ENCODE results near the gene ATP8A2.

The ATP8A2 gene

DNA sequence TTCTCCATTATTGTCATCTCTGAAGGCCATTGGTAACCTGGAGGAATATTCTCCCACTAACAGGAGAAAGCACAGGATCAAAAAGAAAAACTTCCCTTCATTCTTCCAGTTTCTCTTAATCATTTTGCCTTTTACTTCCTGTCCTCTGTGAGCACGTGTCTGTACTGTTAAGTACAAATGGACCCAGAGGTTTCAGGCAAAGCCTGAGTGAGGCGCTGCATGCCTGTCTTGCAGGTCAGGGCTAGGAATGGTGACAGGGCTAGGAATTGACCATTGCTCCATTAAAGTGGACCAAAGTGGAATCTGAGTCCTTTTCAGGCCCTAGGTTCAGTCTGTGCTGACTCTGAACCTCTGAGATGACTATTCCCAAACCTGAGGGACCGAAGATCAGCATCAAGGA, 353.3 kb downstream of the ATP8A2 start:
- TF ChIP-seq, protein P1, sequence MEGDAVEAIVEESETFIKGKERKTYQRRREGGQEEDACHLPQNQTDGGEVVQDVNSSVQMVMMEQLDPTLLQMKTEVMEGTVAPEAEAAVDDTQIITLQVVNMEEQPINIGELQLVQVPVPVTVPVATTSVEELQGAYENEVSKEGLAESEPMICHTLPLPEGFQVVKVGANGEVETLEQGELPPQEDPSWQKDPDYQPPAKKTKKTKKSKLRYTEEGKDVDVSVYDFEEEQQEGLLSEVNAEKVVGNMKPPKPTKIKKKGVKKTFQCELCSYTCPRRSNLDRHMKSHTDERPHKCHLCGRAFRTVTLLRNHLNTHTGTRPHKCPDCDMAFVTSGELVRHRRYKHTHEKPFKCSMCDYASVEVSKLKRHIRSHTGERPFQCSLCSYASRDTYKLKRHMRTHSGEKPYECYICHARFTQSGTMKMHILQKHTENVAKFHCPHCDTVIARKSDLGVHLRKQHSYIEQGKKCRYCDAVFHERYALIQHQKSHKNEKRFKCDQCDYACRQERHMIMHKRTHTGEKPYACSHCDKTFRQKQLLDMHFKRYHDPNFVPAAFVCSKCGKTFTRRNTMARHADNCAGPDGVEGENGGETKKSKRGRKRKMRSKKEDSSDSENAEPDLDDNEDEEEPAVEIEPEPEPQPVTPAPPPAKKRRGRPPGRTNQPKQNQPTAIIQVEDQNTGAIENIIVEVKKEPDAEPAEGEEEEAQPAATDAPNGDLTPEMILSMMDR (IDR thresholded peaks at IDR 0.05) = no peak
- no peak overlapping the region for H3K27ac ChIP-seq
- DNase-seq (ENCODE audit: low spot score) = no peak
- H3K4me3 ChIP-seq = no peak overlapping the region

DNA sequence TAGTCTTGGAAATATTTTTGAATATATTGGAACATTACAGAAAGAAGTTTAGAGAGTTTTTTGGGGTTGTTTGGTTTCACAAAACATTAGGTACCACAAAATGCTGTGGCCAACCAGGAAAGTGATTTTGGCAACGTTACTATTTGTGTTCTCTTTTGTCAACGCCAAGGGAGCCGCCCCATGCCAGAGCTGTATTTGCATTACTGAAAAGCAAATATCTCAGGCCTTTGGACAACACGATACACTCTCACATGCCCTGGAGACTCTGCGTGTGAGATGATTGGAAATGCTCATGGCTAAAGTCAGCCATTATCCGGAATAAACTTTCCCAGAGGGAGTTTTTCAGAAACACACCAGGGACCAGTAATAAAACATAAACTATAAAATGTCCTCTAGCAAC, 355.5 kb downstream of the ATP8A2 start:
- H3K4me3 ChIP-seq = no peak overlapping the region
- DNase-seq (ENCODE audit: low spot score) = no peak
- TF ChIP-seq, protein P1 (IDR thresholded peaks at IDR 0.05) = no peak
- H3K27ac ChIP-seq = no peak overlapping the region

DNA sequence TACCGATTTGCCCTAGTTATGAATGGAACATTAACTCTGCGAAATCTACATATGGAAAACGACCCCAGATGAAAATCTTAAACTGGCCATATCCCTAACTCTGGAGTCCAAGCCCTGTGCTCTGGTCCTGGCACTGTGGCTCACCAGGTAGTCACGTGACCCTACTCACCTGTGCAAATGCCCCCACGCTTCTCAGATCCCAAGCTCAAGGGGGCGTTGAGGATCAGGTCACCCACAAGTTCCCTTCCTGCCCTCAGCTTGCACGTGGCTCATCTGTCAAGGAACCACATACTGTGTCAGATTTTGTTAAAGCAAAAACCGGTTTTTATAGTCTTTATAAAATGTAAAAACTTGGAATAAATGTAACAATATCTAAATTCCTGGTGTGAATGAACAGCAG, 356.0 kb downstream of the ATP8A2 start:
- TF ChIP-seq, protein P1 (IDR thresholded peaks at IDR 0.05) = no peak
- H3K4me3 ChIP-seq = no peak overlapping the region
- H3K27ac ChIP-seq = no peak overlapping the region
- no peak for DNase-seq (ENCODE audit: low spot score)

DNA sequence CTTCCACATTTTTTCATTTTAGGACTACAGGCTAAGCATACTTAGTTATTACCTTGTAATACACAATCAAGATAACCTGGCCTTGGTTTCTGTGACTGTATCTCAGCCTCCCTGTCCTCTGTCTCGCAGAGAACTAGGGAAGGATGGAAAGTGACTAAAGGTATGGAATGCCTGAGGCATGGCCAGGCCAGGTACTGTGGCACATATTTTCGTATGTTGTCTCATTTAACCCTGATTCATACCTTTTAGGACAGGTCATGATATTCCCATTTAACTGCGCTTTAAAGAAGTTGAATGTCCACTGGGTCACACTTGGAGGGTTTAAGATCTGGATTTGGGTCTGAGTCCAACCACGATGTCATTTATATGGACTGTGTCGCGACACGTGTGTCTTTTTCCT, 357.4 kb downstream of the ATP8A2 start:
- H3K27ac ChIP-seq = no peak overlapping the region
- no peak overlapping the region for H3K4me3 ChIP-seq
- no peak for DNase-seq (ENCODE audit: low spot score)
- TF ChIP-seq, protein P1 (IDR thresholded peaks at IDR 0.05) = no peak

DNA sequence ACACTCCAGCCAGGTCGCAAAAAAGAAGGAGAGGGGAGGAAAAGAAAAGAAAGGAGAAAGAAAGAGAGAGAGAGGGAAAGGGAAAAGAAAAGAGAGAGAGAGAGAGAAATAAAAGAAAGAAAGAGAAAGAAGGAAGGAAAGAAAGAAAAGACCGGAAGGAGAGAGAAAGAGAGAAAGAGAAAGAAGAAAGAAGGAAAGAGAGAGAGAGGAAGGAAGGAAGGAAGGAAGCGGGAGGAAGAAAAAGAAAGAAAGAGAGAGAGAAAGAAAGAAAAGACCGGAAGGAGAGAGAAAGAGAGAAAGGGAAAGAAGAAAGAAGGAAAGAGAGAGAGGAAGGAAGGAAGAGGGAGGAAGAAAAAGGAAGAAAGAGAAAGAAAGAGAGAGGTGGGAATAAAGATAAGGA, 359.3 kb downstream of the ATP8A2 start:
- Histone ChIP-seq H3K4me3 (no peak overlapping the region), H3K27ac (no peak overlapping the region)
- no peak for DNase-seq (ENCODE audit: low spot score)
- TF ChIP-seq, protein P1 (IDR thresholded peaks at IDR 0.05) = no peak

DNA sequence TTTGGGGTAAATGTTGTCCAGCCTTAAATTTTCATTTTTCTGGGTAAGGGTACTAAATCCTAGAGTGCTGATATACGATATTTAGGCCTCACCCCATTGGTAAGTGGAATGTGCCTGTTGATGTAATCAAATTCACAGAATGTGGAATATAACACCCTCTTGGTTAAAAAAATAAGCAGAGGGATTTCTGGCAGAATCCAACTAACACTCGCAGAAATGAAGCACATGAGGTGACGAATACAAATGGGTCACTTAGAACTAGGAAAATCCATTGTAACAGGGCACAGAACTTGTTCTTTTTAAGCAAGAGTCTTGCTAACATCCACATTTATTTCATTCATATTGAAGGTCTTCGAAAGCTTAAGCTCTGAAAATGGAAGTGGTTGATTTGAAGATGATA, 359.8 kb downstream of the ATP8A2 start:
- no peak overlapping the region for H3K27ac ChIP-seq
- DNase-seq (ENCODE audit: low spot score) = no peak
- H3K4me3 ChIP-seq = no peak overlapping the region
- TF ChIP-seq, protein P1 (IDR thresholded peaks at IDR 0.05) = no peak

DNA sequence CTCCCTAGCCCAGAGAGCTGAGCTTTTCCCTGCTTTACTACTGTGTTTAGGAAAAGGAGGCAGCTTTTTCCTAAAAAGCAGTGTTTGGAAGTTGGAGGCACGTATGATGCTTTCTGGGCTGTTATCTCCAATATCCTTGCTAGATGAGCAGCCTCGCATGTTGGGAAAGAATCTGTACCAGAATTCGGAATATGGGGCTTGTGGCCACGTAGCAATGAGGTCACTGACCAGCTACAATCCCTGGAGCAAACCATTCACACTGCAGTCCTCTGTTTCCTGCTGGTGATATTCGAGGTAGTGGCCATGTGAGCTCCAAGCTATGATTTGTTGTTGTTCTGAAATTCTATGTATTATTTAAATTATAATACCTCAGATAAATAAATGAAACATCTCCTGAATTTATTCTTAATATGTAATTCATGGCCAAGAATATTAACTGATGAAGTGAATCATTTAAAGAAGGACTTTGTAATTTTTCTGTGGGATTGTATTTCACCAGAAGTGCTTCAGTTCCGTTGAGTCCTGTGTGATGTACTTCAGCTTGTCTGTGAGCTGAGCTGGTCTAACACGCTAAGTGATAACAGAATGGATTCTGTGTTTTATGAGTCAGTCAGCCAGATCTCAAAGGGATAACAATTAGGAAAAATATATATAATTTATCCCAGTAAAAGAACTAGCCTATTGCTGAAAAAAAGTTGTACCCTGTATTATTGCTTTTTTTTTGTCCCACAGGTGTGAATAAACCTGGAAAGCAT, 360.5 kb downstream of the ATP8A2 start:
- no peak for DNase-seq (ENCODE audit: low spot score)
- Histone ChIP-seq H3K27ac (no peak overlapping the region), H3K4me3 (no peak overlapping the region)
- TF ChIP-seq, protein P1 (IDR thresholded peaks at IDR 0.05) = no peak

Data from coronary artery (tissue), 2 donors.